Endothelial cell of umbilical vein (primary cell): Measurements from ENCODE around the gene PHC3. TPM values are rescaled to one million over a fixed set of nuclear protein-coding genes. Genes with fewer than 3 reads are reported as not detected.

Experiments used
- BruUV-seq: library from RNA; stranded (reverse); fragments of 400-500 nt; replicated peaks from 2 replicates; lab custom pipeline; 2021; lab: Mats Ljungman, UMichigan
- CTCF ChIA-PET: fragments of 300-600, 350-600 bp; sonication (Branson Sonifier 250); formaldehyde crosslinking; loops from one replicate; lab custom pipeline; 2021; ENCODE audit warnings: antibody characterized with exemption, inconsistent platforms; lab: Charles Lee
- POLR2A ChIA-PET: fragments of 300-600, 350-600 bp; sonication (Branson Sonifier 250); formaldehyde crosslinking; loops from one replicate; lab custom pipeline; 2021; ENCODE audit warnings: antibody characterized with exemption, inconsistent platforms; lab: Charles Lee
- DNase-seq: peaks from one replicate; pipeline ENCODE4 v3.0.0-alpha.2; 2011; ENCODE audit warnings: low read depth, low spot score
- FAIRE-seq: peaks from 2 replicates; lab custom pipeline; 2011; peaks lifted over from hg19 to GRCh38; lab: Jason Lieb, UNC
- H2AFZ ChIP-seq: 2 replicates; pipeline ENCODE4 v1.6.0; 2012; ENCODE audit warnings: low read depth, low read length, control low read depth, inconsistent platforms
- H3K27ac ChIP-seq: 2 replicates; pipeline ENCODE4 v1.5.1; 2011; ENCODE audit warnings: low read depth, mild to moderate bottlenecking, control low read depth, low read length, moderate library complexity; ENCODE audit not compliant: insufficient read depth
- H3K27me3 ChIP-seq, 2 experiments: 2 replicates each; pipeline versions ENCODE4 v1.6.0 to v1.6.1; 2011; ENCODE audit warnings: low read length in 2 of 2, mixed read lengths in 1 of 2; ENCODE audit not compliant: control insufficient read depth in 2 of 2, insufficient read depth in 2 of 2
- H3K36me3 ChIP-seq, 2 experiments: 2 replicates in 1 of 2; 3 replicates in 1 of 2; pipeline ENCODE4 v1.5.1; 2011; ENCODE audit warnings: low read length in 2 of 2, mild to moderate bottlenecking in 1 of 2, moderate library complexity in 1 of 2; ENCODE audit not compliant: control insufficient read depth in 2 of 2, insufficient read depth in 2 of 2; ENCODE audit errors: extremely low read depth in 1 of 2
- H3K4me1 ChIP-seq: 3 replicates; pipeline ENCODE4 v1.5.1; 2011; ENCODE audit warnings: mild to moderate bottlenecking, low read length; ENCODE audit not compliant: control insufficient read depth, insufficient read depth; ENCODE audit errors: extremely low read depth
- H3K4me2 ChIP-seq: 2 replicates; pipeline ENCODE4 v1.6.1; 2011; ENCODE audit warnings: low read length, control low read depth, mixed read lengths; ENCODE audit not compliant: insufficient read depth
- H3K4me3 ChIP-seq, 3 experiments: fragments of 200-600 bp in 1 of 3; sonication (generic), shearing (Covaris generic) in 1 of 3; replicated peaks in 1 of 3; 2 replicates each; pipeline ENCODE4 v1.5.1; 2011 to 2016; ENCODE audit warnings: control low read depth in 3 of 3, low read length in 3 of 3, mild to moderate bottlenecking in 2 of 3, inconsistent platforms in 1 of 3, low read depth in 1 of 3, moderate library complexity in 1 of 3; ENCODE audit not compliant: insufficient read depth in 1 of 3
- H3K79me2 ChIP-seq: 2 replicates; pipeline ENCODE4 v1.6.0; 2012; ENCODE audit warnings: low read length, inconsistent platforms; ENCODE audit not compliant: control insufficient read depth, insufficient read depth
- H3K9ac ChIP-seq: replicated peaks from 2 replicates; pipeline ENCODE3; 2011; ENCODE audit warnings: low read length, control low read depth; ENCODE audit not compliant: insufficient read depth; ENCODE audit errors: extremely low read depth
- H3K9me1 ChIP-seq: replicated peaks from 3 replicates; pipeline ENCODE4 v1.6.0; 2011; ENCODE audit warnings: mild to moderate bottlenecking, low read length; ENCODE audit not compliant: control insufficient read depth, insufficient read depth; ENCODE audit errors: extremely low read depth
- H3K9me3 ChIP-seq: replicated peaks from 2 replicates; pipeline ENCODE4 v1.5.1; 2012; ENCODE audit warnings: low read length, inconsistent platforms; ENCODE audit not compliant: control insufficient read depth, insufficient read depth
- H4K20me1 ChIP-seq: replicated peaks from 2 replicates; pipeline ENCODE3; 2011; ENCODE audit warnings: mild to moderate bottlenecking, low read length; ENCODE audit not compliant: control insufficient read depth, insufficient read depth; ENCODE audit errors: extremely low read depth
- EZH2 ChIP-seq: IDR thresholded peaks from 2 replicates; pipeline ENCODE4 v1.6.1; 2012; ENCODE audit warnings: borderline replicate concordance, low read depth, mild to moderate bottlenecking, moderate library complexity, low read length, inconsistent platforms; ENCODE audit not compliant: severe bottlenecking
- FOS ChIP-seq: IDR thresholded peaks from 2 replicates; pipeline ENCODE4 v1.6.1; 2011; ENCODE audit warnings: mild to moderate bottlenecking, low read length, moderate library complexity, borderline replicate concordance; ENCODE audit not compliant: insufficient read depth
- GATA2 ChIP-seq: IDR thresholded peaks from 2 replicates; pipeline ENCODE4 v1.7.0; 2011; ENCODE audit warnings: low read depth, mild to moderate bottlenecking, moderate library complexity, mixed read lengths, low read length; ENCODE audit not compliant: insufficient read length, insufficient read depth
- JUN ChIP-seq: IDR thresholded peaks from 2 replicates; pipeline ENCODE4 v1.6.1; 2011; ENCODE audit warnings: borderline replicate concordance, low read depth; ENCODE audit not compliant: insufficient read length, insufficient read depth
- MAX ChIP-seq: IDR thresholded peaks from 2 replicates; pipeline ENCODE4 v1.6.1; 2011; ENCODE audit not compliant: insufficient read depth, insufficient read length
- MYC ChIP-seq: IDR thresholded peaks from one replicate; pipeline ENCODE4 v1.6.1; 2011; ENCODE audit warnings: mild to moderate bottlenecking, low read depth, low read length
- POLR2A ChIP-seq: IDR thresholded peaks from 2 replicates; pipeline ENCODE4 v1.6.1; 2012; ENCODE audit warnings: low read depth, mild to moderate bottlenecking, control low read depth, low read length
- POLR2AphosphoS5 ChIP-seq: IDR thresholded peaks from 2 replicates; pipeline ENCODE4 v1.6.1; 2012; ENCODE audit warnings: low read depth, mild to moderate bottlenecking, control low read depth, low read length, moderate library complexity; ENCODE audit not compliant: insufficient read depth
- dilution Hi-C: fragments of 300-500 bp; cut with MboI; formaldehyde crosslinking; loops from one replicate; pipeline ENCODE4 v1.15.0; 2019; ENCODE audit warnings: low sequenced_read_pairs; ENCODE audit not compliant: extremely low pct_ligation_motif_present
- intact Hi-C: fragments of 100-400 bp; cut with micrococcal nuclease; formaldehyde crosslinking; loops from one replicate; pipeline ENCODE4 v1.10.0; 2022
- polyA plus RNA-seq, 4 experiments: library from polyadenylated mRNA; depleted of rRNA in 3 of 4; stranded (reverse) in 3 of 4; unstranded in 1 of 4; fragments of >200 nt; gene quantifications; 2 replicates each; pipeline versions ENCODE4 v1.2.1 to v1.2.3, GENCODE V29; 2011 to 2012; ENCODE audit warnings: missing spikeins in 1 of 4
- total RNA-seq: library from RNA; stranded (reverse); gene quantifications from 2 replicates; pipeline ENCODE4 v1.2.3, GENCODE V29; 2021
- TF ChIP-seq, protein P1 (sequence below), 2 donors: IDR thresholded peaks; 1 replicate in 1 of 2; 2 replicates in 1 of 2; pipeline ENCODE4 v1.5.1; 2011; ENCODE audit warnings: low read length in 2 of 2, mild to moderate bottlenecking in 2 of 2, moderate library complexity in 2 of 2, control low read depth in 1 of 2, inconsistent platforms in 1 of 2, low read depth in 1 of 2; ENCODE audit not compliant: insufficient read depth in 1 of 2; ENCODE audit errors: extremely low read depth in 1 of 2

The PHC3 gene
- total and polyA plus RNA-seq, 2 donors (not counting 3 experiments of a cell fraction or from before 2014, with no cell fraction given) = 35.7 to 45.8 TPM

DNA sequence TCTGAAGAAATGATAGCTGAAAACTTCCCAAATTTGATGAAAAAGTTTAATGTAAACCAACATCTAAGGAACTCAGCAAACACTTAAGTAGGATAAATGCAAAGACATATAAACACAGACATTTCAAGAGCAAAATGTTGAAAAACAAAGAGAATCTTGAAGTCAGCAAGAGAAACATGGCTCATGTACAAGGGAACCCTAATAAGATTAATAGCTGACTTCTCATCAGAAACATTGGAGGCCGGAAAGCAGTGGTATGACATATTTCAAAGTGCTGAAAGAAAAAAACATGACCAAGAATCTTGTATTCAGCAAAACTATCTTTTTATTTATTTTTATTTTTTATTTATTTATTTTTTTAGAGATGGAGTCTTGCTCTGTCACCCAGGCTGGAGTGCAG is 30.1 kb upstream of the PHC3 start:
- Histone ChIP-seq H3K4me2 (no peak overlapping the region), H2AFZ (no peak overlapping the region), H3K36me3 (no peaks in the 10 kb centered on the region), H3K79me2 (no peaks in the 10 kb centered on the region), H3K4me1 (no peaks in the 10 kb centered on the region), H4K20me1 (no peaks in the 10 kb centered on the region), H3K27me3 (no peaks in the 10 kb centered on the region), H3K27ac (no peak overlapping the region), H3K9me1 (no peaks in the 10 kb centered on the region), H3K9ac (no peak overlapping the region), H3K9me3 (no peaks in the 10 kb centered on the region), H3K4me3 (no peak overlapping the region)
- dilution Hi-C loops = no loop called here
- CTCF ChIA-PET = interaction anchor here (1.0 to 1.4 kb wide), 2 partner anchors 23 to 202 kb away, joined by 3 read pairs; no protein-coding TSS in a partner anchor
- FAIRE-seq = no peak
- POLR2A ChIA-PET = no interaction called here
- no peak for DNase-seq
- intact Hi-C loops = no loop called here
- no TSS peak for BruUV-seq
- TF ChIP-seq JUN = no peak
- no peak for TF ChIP-seq GATA2
- TF ChIP-seq POLR2AphosphoS5 = no peak
- no peak for TF ChIP-seq POLR2A
- TF ChIP-seq FOS = no peak
- TF ChIP-seq MAX = no peak
- TF ChIP-seq EZH2 = no peak
- TF ChIP-seq, protein P1, sequence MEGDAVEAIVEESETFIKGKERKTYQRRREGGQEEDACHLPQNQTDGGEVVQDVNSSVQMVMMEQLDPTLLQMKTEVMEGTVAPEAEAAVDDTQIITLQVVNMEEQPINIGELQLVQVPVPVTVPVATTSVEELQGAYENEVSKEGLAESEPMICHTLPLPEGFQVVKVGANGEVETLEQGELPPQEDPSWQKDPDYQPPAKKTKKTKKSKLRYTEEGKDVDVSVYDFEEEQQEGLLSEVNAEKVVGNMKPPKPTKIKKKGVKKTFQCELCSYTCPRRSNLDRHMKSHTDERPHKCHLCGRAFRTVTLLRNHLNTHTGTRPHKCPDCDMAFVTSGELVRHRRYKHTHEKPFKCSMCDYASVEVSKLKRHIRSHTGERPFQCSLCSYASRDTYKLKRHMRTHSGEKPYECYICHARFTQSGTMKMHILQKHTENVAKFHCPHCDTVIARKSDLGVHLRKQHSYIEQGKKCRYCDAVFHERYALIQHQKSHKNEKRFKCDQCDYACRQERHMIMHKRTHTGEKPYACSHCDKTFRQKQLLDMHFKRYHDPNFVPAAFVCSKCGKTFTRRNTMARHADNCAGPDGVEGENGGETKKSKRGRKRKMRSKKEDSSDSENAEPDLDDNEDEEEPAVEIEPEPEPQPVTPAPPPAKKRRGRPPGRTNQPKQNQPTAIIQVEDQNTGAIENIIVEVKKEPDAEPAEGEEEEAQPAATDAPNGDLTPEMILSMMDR (IDR thresholded peaks at IDR 0.05; ENCODE audit: extremely low read depth in 1 of 2, insufficient read depth in 1 of 2, low read depth in 1 of 2, low read length in 2 of 2) = no peak
- no peak for TF ChIP-seq MYC
